NCI-H1417 treated with DMSO at 0.1 percent for 48 hours (cell line): ENCODE results near the gene TMEM43.
"Not testable (repeated sequence)": the region's sequence is repeated elsewhere in the genome, so short reads cannot be mapped to it uniquely, and the experiment has no call there.

Source experiments
- DNase-seq: peaks from one replicate; lab custom pipeline; 2025; lab: John Stamatoyannopoulos, UW

TMEM43 gene

GRCh38 chr3:14124615-14125192, at the start of gene TMEM43, which contains the start of gene CHCHD4:
TMEM43 (plus strand) TSS chr3:14125052; CDS start chr3:14125194, 142 bp downstream.
CHCHD4 (minus strand) TSS chr3:14124870; CDS start chr3:14124676, 194 bp downstream.
- DNase-seq = peak; percentile 82

GRCh38 chr3:14075233-14075632, 49.6 kb upstream of the TMEM43 start:
- not testable (repeated sequence) for DNase-seq

- no peak for DNase-seq
These were observed 47.5 kb upstream of the TMEM43 start for GRCh38 chr3:14077310-14077709.

- DNase-seq = no peak
These were observed 42.7 kb upstream of the TMEM43 start for GRCh38 chr3:14082108-14082657.

- not testable (repeated sequence) for DNase-seq
These were observed 37.4 kb upstream of the TMEM43 start for GRCh38 chr3:14087461-14087860.

- not testable (repeated sequence) for DNase-seq
These were observed 32.9 kb upstream of the TMEM43 start for GRCh38 chr3:14091959-14092358.

GRCh38 chr3:14092464-14092863, 32.4 kb upstream of the TMEM43 start:
- DNase-seq = no peak

GRCh38 chr3:14093831-14094230, 31.0 kb upstream of the TMEM43 start:
- no peak for DNase-seq

GRCh38 chr3:14096742-14097141, 28.1 kb upstream of the TMEM43 start:
- DNase-seq = no peak

- no peak for DNase-seq
These were observed 27.0 kb upstream of the TMEM43 start for GRCh38 chr3:14097616-14098391.

- DNase-seq = not testable (repeated sequence)
These were observed 15.0 kb upstream of the TMEM43 start for GRCh38 chr3:14109821-14110220.

- DNase-seq = no peak
These were observed 14.2 kb upstream of the TMEM43 start for GRCh38 chr3:14110699-14111098.

- no peak for DNase-seq
These were observed 10.8 kb upstream of the TMEM43 start for GRCh38 chr3:14113965-14114635.

- DNase-seq = no peak
These were observed 7.1 kb upstream of the TMEM43 start for GRCh38 chr3:14117468-14118399.

- DNase-seq = no peak
These were observed 6.2 kb upstream of the TMEM43 start for GRCh38 chr3:14118400-14119381.

GRCh38 chr3:14119651-14120050, 5.2 kb upstream of the TMEM43 start:
- DNase-seq = no peak

- no peak for DNase-seq
These were observed 4.5 kb upstream of the TMEM43 start for GRCh38 chr3:14120111-14120920.

- DNase-seq = not testable (repeated sequence)
These were observed 3.9 kb upstream of the TMEM43 start for GRCh38 chr3:14120921-14121448.

- DNase-seq = no peak
These were observed 3.0 kb upstream of the TMEM43 start for GRCh38 chr3:14121859-14122258.
